Colonic mucosa (tissue), 4 donors: Measurements from ENCODE around the gene SCRN1. TPM values are rescaled to one million over a fixed set of nuclear protein-coding genes. Genes with fewer than 3 reads are reported as not detected.

Experiments
- DNase-seq: peaks from one replicate; pipeline ENCODE4 v3.0.0-alpha.2; 2020
- H3K27ac ChIP-seq: fragments of 200-600 bp; one replicate; pipeline ENCODE4 v1.8.0; 2021
- H3K27me3 ChIP-seq: fragments of 200-600 bp; one replicate; pipeline ENCODE4 v1.8.0; 2021
- H3K36me3 ChIP-seq: fragments of 200-600 bp; one replicate; pipeline ENCODE4 v1.8.0; 2021
- H3K4me1 ChIP-seq: fragments of 200-600 bp; one replicate; pipeline ENCODE4 v1.8.0; 2021; ENCODE audit warnings: mild to moderate bottlenecking
- H3K4me3 ChIP-seq: fragments of 200-600 bp; one replicate; pipeline ENCODE4 v1.8.0; 2021
- H3K9ac ChIP-seq, 2 donors: one replicate each; pipeline ENCODE4 v1.7.0; 2013; ENCODE audit warnings: control low read depth in 2 of 2, low read depth in 2 of 2, low read length in 2 of 2
- H3K9me3 ChIP-seq: fragments of 200-600 bp; one replicate; pipeline ENCODE4 v1.8.0; 2021
- CTCF ChIP-seq: fragments of 200-600 bp; IDR thresholded peaks from one replicate; pipeline ENCODE4 v1.8.0; 2022; ENCODE audit warnings: antibody characterized with exemption, mild to moderate bottlenecking
- intact Hi-C: fragments of 100-400 bp; cut with DNase I; formaldehyde crosslinking; loops from one replicate; pipeline ENCODE4 v1.14.1; 2022
- total RNA-seq, 2 donors: library from RNA; stranded (reverse); fragmentation: NEBNext Ultra II Directional in 1 of 2; extraction: Animal tissue kit (Norgen Biotek cat#: 25700) in 1 of 2; gene quantifications; one replicate each; pipeline ENCODE4 v1.2.1, GENCODE V29; 2021
- donor health status: healthy.
- donor health status: DM: no; HTN: no; CAD: no.
- donor health status: DM: no; HTN: no; CAD: no.

SCRN1 gene
- total RNA-seq, 2 donors from 2014 or later, result 13.2 to 17.1 TPM

GRCh38 chr7:30027740-30028215, 38.2 kb upstream of the SCRN1 start:
- no peak for TF ChIP-seq CTCF
- Histone ChIP-seq H3K4me1 (peaks cover 21% of the 10 kb centered on the region), H3K27ac (peak overlapping the region; percentile 91), H3K27me3 (no peaks in the 10 kb centered on the region), H3K4me3 (peak overlapping the region; percentile 93), H3K36me3 (no peaks in the 10 kb centered on the region), H3K9ac (peak overlapping the region; percentile 37 to 92), H3K9me3 (no peaks in the 10 kb centered on the region)
- no peak for DNase-seq
- intact Hi-C loops, result no loop called here

- intact Hi-C loops, result no loop called here
- TF ChIP-seq CTCF, result no peak
- H3K4me3 ChIP-seq, result peak overlapping the region; percentile 93
- DNase-seq, result no peak
- H3K9ac ChIP-seq, result peak overlapping the region; percentile 57 to 92
- no peaks in the 10 kb centered on the region for H3K9me3 ChIP-seq
- H3K4me1 ChIP-seq, result peaks cover 14% of the 10 kb centered on the region
- H3K27me3 ChIP-seq, result no peaks in the 10 kb centered on the region
- H3K36me3 ChIP-seq, result no peaks in the 10 kb centered on the region
- peak overlapping the region; percentile 91 for H3K27ac ChIP-seq
Observed at GRCh38 chr7:30027065-30027456, 37.5 kb upstream of the SCRN1 start.

GRCh38 chr7:30026229-30027064, 36.8 kb upstream of the SCRN1 start, which contains the start of gene FKBP14:
TSS of gene FKBP14 (minus strand) at chr7:30026702. CDS start at chr7:30026508, 194 bp downstream.
- H3K4me3 ChIP-seq, result peak within 1 kb of the TSS; percentile 93
- peak within 1 kb of the TSS; percentile 68 to 92 for H3K9ac ChIP-seq
- H3K9me3 ChIP-seq, result no peaks in the 10 kb centered on the region
- no peaks in the 10 kb centered on the region for H3K36me3 ChIP-seq
- peaks cover 14% of the 10 kb centered on the region for H3K4me1 ChIP-seq
- TF ChIP-seq CTCF, result no peak
- peak; percentile 98 for DNase-seq
- H3K27me3 ChIP-seq, result no peaks in the 10 kb centered on the region
- H3K27ac ChIP-seq, result peak within 1 kb of the TSS; percentile 91
- intact Hi-C loops, result no loop called here

- Histone ChIP-seq H3K9ac (no peak overlapping the region), H3K4me3 (no peak overlapping the region), H3K9me3 (no peaks in the 10 kb centered on the region), H3K4me1 (peaks cover 6% of the 10 kb centered on the region), H3K27ac (no peak overlapping the region), H3K27me3 (no peaks in the 10 kb centered on the region), H3K36me3 (no peaks in the 10 kb centered on the region)
- DNase-seq, result no peak
- intact Hi-C loops, result no loop called here
- no peak for TF ChIP-seq CTCF
Observed at GRCh38 chr7:30023524-30023923, 33.9 kb upstream of the SCRN1 start.

- intact Hi-C loops, result no loop called here
- no peak overlapping the region for H3K9ac ChIP-seq
- H3K9me3 ChIP-seq, result no peaks in the 10 kb centered on the region
- no peaks in the 10 kb centered on the region for H3K27me3 ChIP-seq
- H3K36me3 ChIP-seq, result no peaks in the 10 kb centered on the region
- no peak for TF ChIP-seq CTCF
- H3K4me1 ChIP-seq, result peaks cover 6% of the 10 kb centered on the region
- no peak overlapping the region for H3K4me3 ChIP-seq
- DNase-seq, result no peak
- no peak overlapping the region for H3K27ac ChIP-seq
Observed at GRCh38 chr7:30022991-30023390, 33.4 kb upstream of the SCRN1 start.
